HL-60 (cell line): ENCODE measurements around the gene ARHGAP26.

Experiments
- CTCF ChIP-seq: IDR thresholded peaks from one replicate; pipeline ENCODE4 v1.5.1; 2011; ENCODE audit warnings: low read length, control low read depth, inconsistent platforms; ENCODE audit not compliant: insufficient read depth
- POLR2AphosphoS5 ChIP-seq: IDR thresholded peaks from 2 replicates; pipeline ENCODE4 v1.6.1; 2012; ENCODE audit warnings: low read depth
- REST ChIP-seq: IDR thresholded peaks from 2 replicates; pipeline ENCODE4 v1.6.1; 2012; ENCODE audit warnings: low read depth; ENCODE audit not compliant: insufficient replicate concordance
- SPI1 ChIP-seq: IDR thresholded peaks from 2 replicates; pipeline ENCODE4 v1.6.1; 2012; ENCODE audit warnings: low read depth, mild to moderate bottlenecking, borderline replicate concordance

GRCh38 chr5:143140492-143141203, 370.5 kb downstream of the ARHGAP26 start:
- TF ChIP-seq CTCF (no peak), POLR2AphosphoS5 (no peak), SPI1 (no peak), REST (no peak)
